Fibroblast of mammary gland (primary cell): ENCODE measurements around the gene FGFBP3.

Experiments used
- DNase-seq: peaks from one replicate; pipeline ENCODE4 v3.0.0-alpha.2; 2010; ENCODE audit warnings: low read depth
- H3K4me3 ChIP-seq: 2 replicates; pipeline ENCODE4 v1.5.1; 2011; ENCODE audit warnings: low read depth, mild to moderate bottlenecking, low read length, moderate library complexity; ENCODE audit not compliant: control insufficient read depth
- CTCF ChIP-seq: conservative IDR thresholded peaks from 2 replicates; pipeline ENCODE4 v1.5.1; 2011; ENCODE audit warnings: low read depth, low read length, inconsistent platforms; ENCODE audit not compliant: control insufficient read depth, insufficient read depth

Gene FGFBP3

GRCh38 chr10:91891125-91892001 lies 17.9 kb downstream of the FGFBP3 start:
- peak; percentile 96 for DNase-seq
- TF ChIP-seq CTCF, result no peak
- H3K4me3 ChIP-seq, result no peak overlapping the region

- no peak for TF ChIP-seq CTCF
- peak overlapping the region; percentile 48 for H3K4me3 ChIP-seq
- DNase-seq, result peak; percentile 39
These were observed 21.8 kb downstream of the FGFBP3 start for GRCh38 chr10:91887272-91888076.

GRCh38 chr10:91886954-91887271 lies 22.4 kb downstream of the FGFBP3 start:
- peak overlapping the region; percentile 48 for H3K4me3 ChIP-seq
- DNase-seq, result no peak
- no peak for TF ChIP-seq CTCF

GRCh38 chr10:91885362-91886079 lies 23.8 kb downstream of the FGFBP3 start:
- DNase-seq, result no peak
- TF ChIP-seq CTCF, result no peak
- no peak overlapping the region for H3K4me3 ChIP-seq

- no peak for DNase-seq
- H3K4me3 ChIP-seq, result no peak overlapping the region
- no peak for TF ChIP-seq CTCF
These were observed 24.8 kb downstream of the FGFBP3 start for GRCh38 chr10:91884536-91884935.
